ENCODE measurements around the gene FBLN7. TPM values are rescaled to one million over a fixed set of nuclear protein-coding genes. Genes with fewer than 3 reads are reported as not detected.
"Not testable (repeated sequence)": the region's sequence is repeated elsewhere in the genome, so short reads cannot be mapped to it uniquely, and the experiment has no call there.

Gene FBLN7, protein sequence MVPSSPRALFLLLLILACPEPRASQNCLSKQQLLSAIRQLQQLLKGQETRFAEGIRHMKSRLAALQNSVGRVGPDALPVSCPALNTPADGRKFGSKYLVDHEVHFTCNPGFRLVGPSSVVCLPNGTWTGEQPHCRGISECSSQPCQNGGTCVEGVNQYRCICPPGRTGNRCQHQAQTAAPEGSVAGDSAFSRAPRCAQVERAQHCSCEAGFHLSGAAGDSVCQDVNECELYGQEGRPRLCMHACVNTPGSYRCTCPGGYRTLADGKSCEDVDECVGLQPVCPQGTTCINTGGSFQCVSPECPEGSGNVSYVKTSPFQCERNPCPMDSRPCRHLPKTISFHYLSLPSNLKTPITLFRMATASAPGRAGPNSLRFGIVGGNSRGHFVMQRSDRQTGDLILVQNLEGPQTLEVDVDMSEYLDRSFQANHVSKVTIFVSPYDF
- total RNA-seq (2014; rRNA removed; shearing (Covaris generic)): 0.04 TPM in 1 of 2 replicates, not detected in the other

DNA sequence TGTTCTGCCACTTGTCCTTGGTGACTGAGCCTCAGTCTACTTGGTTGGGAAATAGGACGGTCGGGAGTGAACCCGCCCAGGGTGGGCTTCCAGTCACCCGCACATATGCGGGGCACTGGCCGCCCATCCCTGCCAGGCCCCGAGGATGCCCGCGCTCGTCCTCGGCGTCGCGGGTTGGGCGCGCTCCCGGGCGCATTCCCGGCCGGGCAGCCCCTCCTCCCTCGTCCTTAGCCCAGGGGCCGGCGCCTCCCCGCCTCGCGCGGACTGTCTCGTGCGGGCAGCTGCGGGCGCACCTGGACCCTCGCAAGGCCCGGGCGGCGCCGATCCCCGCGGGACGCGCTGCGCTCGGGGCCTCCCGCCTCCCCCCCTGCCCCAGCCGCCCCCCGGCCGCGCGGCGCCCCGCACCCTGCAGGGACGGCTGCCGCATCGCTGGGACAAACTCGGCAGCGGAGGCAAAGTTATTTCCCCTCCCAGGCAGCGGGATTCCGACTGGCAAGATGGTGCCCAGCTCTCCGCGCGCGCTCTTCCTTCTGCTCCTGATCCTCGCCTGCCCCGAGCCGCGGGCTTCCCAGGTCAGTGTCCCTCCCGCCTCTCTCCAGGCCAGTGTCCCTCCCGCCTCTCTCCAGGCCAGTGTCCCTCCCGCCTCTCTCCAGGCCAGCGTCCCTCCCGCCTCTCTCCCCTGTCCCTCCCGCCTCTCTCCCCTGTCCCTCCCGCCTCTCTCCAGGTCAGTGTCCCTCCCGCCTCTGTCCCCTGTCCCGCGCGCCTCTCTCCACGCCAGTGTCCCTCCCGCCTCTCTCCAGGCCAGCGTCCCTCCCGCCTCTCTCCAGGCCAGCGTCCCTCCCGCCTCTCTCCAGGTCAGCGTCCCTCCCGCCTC lies at the start of gene FBLN7:
Gene FBLN7, plus strand, starts transcription at position 227 of the 874 bp plus-strand sequence. Its CDS starts 271 bp downstream, at position 498.
- no peak within 1 kb of the TSS for H3K27ac ChIP-seq
- no peaks in the 10 kb centered on the region for H3K27me3 ChIP-seq
- no peaks in the 10 kb centered on the region for H3K4me1 ChIP-seq
- peak in 1 of 2 experiments; percentile 20 for DNase-seq
- H3K36me3 ChIP-seq: no peaks in the 10 kb centered on the region
- no peaks in the 10 kb centered on the region for H3K9me3 ChIP-seq (replicated peaks)
- H3K4me3 ChIP-seq: peak within 1 kb of the TSS; percentile 58

DNA sequence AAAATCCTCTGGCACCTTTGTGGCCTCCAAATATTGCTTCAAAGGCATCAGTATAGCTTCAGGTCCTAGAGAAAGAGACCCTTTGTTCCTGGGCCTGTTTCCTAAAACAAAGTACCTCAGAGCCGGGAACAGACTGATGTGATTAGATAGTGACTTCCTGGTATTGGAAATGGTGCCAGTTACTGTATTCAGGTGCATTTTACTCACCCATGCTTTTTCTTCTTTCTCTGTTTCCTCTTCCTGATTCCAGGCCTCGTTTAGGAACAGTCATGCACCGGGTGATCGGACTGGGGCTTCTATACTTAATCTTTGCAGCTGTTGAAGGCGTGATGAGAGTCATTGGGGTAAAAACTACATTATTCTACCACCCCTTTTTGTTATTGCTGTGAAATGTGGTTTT lies 48.8 kb upstream of the FBLN7 start:
- no peak overlapping the region for H3K27ac ChIP-seq
- peaks cover 25% of the 10 kb centered on the region for H3K36me3 ChIP-seq
- no peak overlapping the region for H3K4me3 ChIP-seq
- H3K9me3 ChIP-seq (replicated peaks): no peaks in the 10 kb centered on the region
- no peak for DNase-seq
- no peaks in the 10 kb centered on the region for H3K27me3 ChIP-seq
- no peaks in the 10 kb centered on the region for H3K4me1 ChIP-seq

DNA sequence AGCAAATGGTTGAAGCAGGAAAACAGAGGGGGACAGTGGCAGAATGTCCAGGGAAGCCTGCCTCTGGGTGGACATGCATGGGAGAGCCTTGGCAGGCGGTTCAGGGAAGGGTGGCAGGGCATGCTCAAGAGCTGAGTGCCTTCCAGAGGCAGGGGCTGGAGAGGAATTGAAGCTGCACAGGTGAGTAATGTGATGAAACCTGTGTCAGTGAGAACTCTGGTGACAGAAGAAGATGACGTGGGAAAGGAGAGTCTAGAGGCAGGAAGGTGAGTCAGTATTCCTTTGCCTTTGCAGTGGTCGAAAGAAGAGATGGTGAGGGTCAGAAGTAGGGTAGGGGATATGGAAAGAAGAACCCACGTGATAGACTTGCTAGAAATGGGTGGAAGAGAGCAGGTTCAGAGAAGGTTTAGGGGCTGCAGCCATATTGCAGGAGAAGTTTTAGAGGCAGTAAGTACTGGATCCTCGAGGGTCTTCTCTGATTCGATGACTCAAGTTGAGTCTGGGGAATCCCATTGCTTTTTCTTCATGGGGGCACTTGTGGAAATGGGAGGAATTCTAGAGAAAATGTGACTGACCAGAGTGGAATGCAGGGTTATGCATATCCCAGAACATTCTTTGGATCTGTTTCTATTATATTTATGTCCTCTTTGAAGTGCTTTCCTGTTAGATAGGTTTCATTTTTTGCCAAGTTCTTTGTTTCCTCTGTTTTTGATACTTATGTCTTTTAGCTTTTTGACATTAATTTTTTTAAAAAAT lies 45.7 kb upstream of the FBLN7 start:
- Histone ChIP-seq H3K36me3 (peaks cover 19% of the 10 kb centered on the region), H3K4me1 (no peaks in the 10 kb centered on the region), H3K4me3 (no peak overlapping the region), H3K9me3 (replicated peaks) (no peaks in the 10 kb centered on the region), H3K27ac (no peak overlapping the region), H3K27me3 (no peaks in the 10 kb centered on the region)
- DNase-seq: no peak

DNA sequence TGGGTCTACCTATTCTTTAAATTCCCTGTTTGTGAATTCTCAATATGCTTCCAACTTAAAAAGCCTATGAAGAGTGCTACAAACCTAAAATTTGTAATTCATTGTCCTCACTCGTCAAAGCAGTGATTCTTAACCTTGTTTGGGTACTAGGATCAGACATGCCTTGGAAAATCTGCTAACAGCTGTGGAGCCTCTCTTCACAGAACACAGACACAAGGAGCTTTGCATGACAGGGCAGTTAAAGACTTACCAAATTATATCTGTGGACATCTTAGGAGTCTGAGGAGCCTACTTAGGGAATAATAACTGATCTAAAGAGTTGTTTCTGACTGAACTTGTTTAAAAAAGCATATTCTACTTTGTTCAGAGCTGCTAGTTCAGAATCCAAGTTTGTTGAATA lies 45.0 kb upstream of the FBLN7 start:
- Histone ChIP-seq H3K27ac (no peak overlapping the region), H3K4me1 (no peaks in the 10 kb centered on the region), H3K27me3 (no peaks in the 10 kb centered on the region), H3K4me3 (no peak overlapping the region), H3K9me3 (replicated peaks) (no peaks in the 10 kb centered on the region), H3K36me3 (peaks cover 19% of the 10 kb centered on the region)
- no peak for DNase-seq

DNA sequence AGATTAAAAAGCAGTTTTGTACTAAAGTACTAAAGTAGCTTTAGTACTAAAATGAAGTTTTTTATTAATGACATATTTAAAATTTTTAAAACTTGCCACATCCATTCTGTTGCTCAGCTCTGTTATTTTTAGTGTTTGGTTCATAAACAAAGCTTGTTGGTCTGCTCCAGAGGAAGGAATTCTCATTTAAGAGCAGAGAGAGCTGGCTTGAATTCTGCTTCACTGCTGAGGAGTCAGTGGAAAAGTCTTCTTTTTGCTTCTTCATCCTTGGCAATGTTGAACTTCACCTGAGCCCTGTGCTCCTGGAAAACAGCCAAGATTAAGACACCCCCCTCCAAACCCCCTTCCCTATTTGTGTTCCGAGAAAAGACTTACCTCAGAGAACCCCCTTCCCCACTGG lies 42.5 kb upstream of the FBLN7 start:
- H3K27ac ChIP-seq: no peak overlapping the region
- DNase-seq: no peak

DNA sequence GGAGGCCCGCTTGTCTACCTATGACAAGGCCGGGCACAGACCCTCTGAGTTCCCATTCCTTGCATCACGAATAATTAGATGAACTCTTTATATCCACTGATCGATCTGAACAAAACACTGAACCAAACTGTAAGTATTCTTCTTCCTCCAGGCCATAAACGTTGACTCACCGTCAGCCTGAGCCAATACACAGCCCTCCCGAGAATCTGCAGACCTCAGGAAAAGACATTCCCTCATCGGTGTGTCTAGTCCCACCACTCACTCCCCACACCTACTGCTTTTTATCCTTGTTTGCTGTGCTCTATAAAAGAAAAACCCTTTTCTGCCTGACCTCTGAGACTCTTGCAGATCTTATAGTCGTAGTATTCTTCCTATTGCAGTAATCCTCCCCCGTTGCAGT lies 42.1 kb upstream of the FBLN7 start:
- H3K9me3 ChIP-seq (replicated peaks): no peaks in the 10 kb centered on the region
- no peak overlapping the region for H3K4me3 ChIP-seq
- no peaks in the 10 kb centered on the region for H3K4me1 ChIP-seq
- no peaks in the 10 kb centered on the region for H3K27me3 ChIP-seq
- no peak overlapping the region for H3K27ac ChIP-seq
- H3K36me3 ChIP-seq: peaks cover 18% of the 10 kb centered on the region
- DNase-seq: no peak

More for the DNA sequence above, 42.5 kb upstream of the FBLN7 start:
- Histone ChIP-seq H3K36me3 (peaks cover 16% of the 10 kb centered on the region), H3K4me1 (no peaks in the 10 kb centered on the region), H3K27me3 (no peaks in the 10 kb centered on the region), H3K9me3 (replicated peaks) (no peaks in the 10 kb centered on the region), H3K4me3 (no peak overlapping the region)

DNA sequence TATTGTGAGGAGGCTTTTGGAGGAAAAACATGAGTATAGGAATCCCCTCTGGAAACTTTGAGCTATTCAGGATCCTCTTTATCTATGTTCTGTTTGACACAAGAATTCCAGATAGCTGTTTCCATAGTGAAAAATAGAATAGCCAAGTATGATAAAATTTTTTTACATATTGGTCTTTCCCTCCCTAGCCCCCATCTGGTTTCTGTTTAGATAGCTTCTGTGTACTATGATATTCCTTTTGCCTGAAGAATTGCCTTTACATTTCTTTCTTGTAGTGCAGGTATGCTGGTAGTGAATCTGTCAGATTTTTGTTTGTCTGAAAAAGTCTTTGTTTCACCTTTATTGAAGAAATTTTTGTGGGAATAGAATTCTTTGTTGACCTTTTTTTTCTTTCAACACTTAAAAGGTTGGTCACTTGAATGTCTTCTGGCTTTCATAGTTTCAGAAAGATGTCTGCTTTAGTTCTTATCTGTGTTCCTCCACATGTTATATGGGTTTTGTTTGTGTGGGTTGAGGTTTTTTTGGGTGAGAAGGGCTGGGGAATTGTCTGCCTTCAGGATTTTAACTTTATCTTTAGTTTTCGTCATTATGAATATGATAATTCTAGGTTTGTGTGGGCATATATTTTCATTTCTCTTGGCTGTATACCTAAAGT lies 29.9 kb upstream of the FBLN7 start:
- H3K36me3 ChIP-seq: peaks cover 19% of the 10 kb centered on the region
- no peaks in the 10 kb centered on the region for H3K4me1 ChIP-seq
- H3K4me3 ChIP-seq: no peak overlapping the region
- H3K9me3 ChIP-seq (replicated peaks): no peaks in the 10 kb centered on the region
- H3K27me3 ChIP-seq: no peaks in the 10 kb centered on the region
- H3K27ac ChIP-seq: no peak overlapping the region
- DNase-seq: no peak

DNA sequence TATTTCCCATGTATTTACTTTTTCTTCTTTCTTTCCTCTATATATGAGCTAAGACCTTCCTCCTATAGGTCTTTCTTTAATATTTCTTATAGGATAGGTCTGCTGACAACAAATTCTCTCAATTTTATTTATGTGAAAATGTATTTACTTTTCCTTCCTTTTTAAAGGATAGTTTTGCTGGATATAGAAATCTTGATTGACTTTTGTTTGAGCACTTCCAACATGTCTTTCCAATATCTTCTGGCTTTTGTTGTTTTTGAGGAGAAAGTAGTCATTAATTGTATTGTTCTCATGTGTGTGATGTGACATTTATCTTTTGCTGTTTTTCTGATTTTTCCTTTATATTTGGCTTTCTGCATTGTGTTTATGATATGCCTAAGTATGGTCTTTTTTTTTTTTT lies 28.9 kb upstream of the FBLN7 start:
- Histone ChIP-seq H3K27ac (no peak overlapping the region), H3K9me3 (replicated peaks) (no peaks in the 10 kb centered on the region), H3K36me3 (peaks cover 19% of the 10 kb centered on the region), H3K4me3 (no peak overlapping the region), H3K4me1 (no peaks in the 10 kb centered on the region), H3K27me3 (no peaks in the 10 kb centered on the region)
- DNase-seq: no peak

DNA sequence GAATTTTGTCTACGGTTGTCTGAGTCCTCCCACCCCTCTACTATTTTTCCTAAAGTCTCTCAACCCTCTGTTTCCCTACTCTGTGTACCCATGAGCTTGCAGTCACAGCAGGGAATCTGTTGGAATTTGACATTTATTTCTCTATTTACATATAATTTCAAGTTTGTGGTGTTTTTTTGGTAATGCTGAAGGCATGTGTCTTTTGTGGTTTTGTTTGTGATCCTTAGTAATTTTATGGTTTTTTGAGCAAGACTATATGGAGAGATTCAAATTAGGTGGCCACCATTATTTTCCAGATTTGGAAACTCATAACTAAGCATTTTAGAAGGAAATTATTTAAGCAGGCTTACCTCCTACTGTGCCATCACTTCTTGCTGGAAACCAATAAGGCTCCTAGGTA lies 27.2 kb upstream of the FBLN7 start:
- no peak overlapping the region for H3K27ac ChIP-seq
- no peaks in the 10 kb centered on the region for H3K9me3 ChIP-seq (replicated peaks)
- no peak overlapping the region for H3K4me3 ChIP-seq
- DNase-seq: no peak
- peaks cover 19% of the 10 kb centered on the region for H3K36me3 ChIP-seq
- H3K27me3 ChIP-seq: no peaks in the 10 kb centered on the region
- no peaks in the 10 kb centered on the region for H3K4me1 ChIP-seq

DNA sequence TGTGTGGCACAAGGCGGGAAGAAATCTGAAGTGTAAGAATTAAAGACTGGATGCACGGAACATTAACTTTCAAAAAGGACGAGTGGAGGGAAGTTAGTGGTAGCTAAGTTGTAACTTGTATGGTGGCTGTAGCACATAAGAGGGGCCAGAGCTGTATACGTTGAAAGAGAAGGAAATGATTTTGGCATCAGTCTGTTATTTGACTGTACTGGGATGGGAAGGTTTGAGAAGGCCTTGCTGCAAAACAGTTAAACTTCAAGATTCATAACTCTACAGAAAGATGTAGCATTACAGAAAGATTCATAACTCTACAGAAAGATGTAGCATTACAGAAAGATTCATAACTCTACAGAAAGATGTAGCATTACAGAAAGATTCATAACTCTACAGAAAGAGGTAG lies 24.8 kb upstream of the FBLN7 start:
- H3K4me3 ChIP-seq; H3K9me3 ChIP-seq (replicated peaks); DNase-seq; H3K4me1 ChIP-seq; H3K27me3 ChIP-seq; H3K27ac ChIP-seq: not testable (repeated sequence)
- H3K36me3 ChIP-seq: peaks cover 16% of the 10 kb centered on the region

DNA sequence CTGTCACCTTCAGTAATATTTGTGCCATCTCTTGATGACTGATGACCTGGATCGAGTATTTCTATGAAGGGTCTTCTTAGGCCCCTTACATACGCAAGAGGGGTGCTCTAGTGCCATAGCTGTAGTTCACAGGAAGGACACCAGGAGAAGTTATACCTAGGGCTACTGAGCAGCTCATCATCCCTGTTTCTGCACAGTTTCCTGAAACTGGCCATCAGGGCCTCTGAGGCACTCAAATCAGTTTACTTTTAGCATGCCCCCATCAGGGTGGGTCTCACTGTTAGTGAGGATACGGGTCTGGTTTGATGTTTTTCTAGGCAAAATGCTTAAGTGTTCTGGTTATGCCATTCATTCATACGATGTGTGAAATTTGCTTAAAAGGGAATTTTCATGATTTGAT lies 20.0 kb upstream of the FBLN7 start:
- no peak overlapping the region for H3K27ac ChIP-seq
- no peaks in the 10 kb centered on the region for H3K9me3 ChIP-seq (replicated peaks)
- no peaks in the 10 kb centered on the region for H3K27me3 ChIP-seq
- peak in 1 of 2 experiments; percentile 9 for DNase-seq
- H3K4me3 ChIP-seq: no peak overlapping the region
- no peaks in the 10 kb centered on the region for H3K36me3 ChIP-seq
- H3K4me1 ChIP-seq: no peaks in the 10 kb centered on the region

DNA sequence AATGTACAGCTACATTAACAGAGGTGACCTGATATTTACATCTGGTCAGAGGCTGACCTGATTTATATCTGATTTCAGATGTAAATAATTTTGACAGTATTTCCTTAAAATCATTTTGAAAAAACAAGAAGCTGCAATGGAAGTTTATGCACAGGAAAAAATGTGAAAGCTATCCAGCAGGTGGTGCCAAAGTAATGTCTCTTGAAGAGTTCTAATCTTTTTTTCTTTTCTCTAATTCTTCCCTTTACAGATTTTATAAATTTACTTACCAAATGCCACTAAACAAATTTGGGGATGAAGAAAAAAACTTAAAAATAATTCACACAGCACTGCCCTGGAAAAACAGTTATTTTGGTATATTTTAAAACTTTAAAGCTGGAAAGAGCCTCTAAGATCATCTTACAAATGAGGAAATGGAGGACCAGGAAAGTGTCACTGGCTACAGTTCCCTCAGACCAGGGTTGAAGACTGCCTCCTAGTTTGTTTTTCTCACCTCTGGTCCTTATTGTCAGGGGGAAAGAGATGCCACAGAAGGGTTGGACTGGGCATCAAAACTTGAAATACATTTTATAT lies 16.4 kb upstream of the FBLN7 start:
- no peaks in the 10 kb centered on the region for H3K36me3 ChIP-seq
- peak; percentile 20 to 69 for DNase-seq
- no peak overlapping the region for H3K4me3 ChIP-seq
- no peaks in the 10 kb centered on the region for H3K4me1 ChIP-seq
- H3K27ac ChIP-seq: no peak overlapping the region
- H3K9me3 ChIP-seq (replicated peaks): no peaks in the 10 kb centered on the region
- H3K27me3 ChIP-seq: no peaks in the 10 kb centered on the region

DNA sequence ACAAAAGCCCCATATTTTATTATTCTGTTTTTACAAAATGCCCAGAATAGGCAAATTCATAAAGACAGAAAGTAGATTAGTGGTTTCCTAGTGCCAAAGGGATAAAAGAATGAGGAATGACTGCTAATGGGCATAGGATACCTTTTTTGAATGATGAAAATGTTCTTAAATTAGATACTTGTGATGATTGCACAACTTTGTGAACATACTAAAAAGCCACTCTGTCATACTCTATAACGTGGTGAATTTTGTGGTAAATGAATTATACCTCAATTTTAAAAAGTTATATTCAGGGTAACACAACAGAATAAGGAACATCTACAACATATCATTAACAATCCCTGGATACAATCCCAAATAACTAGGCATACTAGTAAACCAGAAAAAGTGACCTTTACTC lies 9.1 kb upstream of the FBLN7 start:
- no peak for DNase-seq
- Histone ChIP-seq H3K27me3 (no peaks in the 10 kb centered on the region), H3K4me3 (no peak overlapping the region), H3K9me3 (replicated peaks) (no peaks in the 10 kb centered on the region), H3K36me3 (no peaks in the 10 kb centered on the region), H3K27ac (no peak overlapping the region), H3K4me1 (no peaks in the 10 kb centered on the region)

DNA sequence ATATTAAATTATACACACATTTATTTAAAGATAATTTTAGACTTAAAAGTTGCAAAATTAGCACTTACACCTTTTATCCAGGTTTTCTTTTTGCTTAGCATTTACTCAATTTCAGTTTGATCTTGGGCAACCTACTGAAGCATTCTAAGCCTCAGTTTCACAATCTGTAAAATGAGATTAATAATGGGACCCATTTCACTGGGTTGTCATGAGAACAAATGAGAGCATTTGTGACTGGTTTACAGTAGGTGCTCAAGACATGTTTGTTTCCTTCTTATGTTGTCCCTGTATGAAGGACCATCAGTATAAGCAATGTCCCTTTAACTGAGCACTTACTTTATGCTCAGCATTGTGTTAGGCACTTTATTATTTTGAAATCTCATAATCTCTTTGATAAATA lies 4.8 kb upstream of the FBLN7 start:
- Histone ChIP-seq H3K27me3 (no peaks in the 10 kb centered on the region), H3K4me1 (no peaks in the 10 kb centered on the region), H3K36me3 (no peaks in the 10 kb centered on the region), H3K27ac (no peak overlapping the region), H3K4me3 (no peak overlapping the region), H3K9me3 (replicated peaks) (no peaks in the 10 kb centered on the region)
- DNase-seq: no peak

All from SJCRH30 (cell line).